ENCODE results near the gene RELT.

RELT gene

GRCh38 chr11:73375830-73376159, 404 bp upstream of the RELT start:
- TF ChIP-seq EZH2phosphoT487 (IDR thresholded peaks at IDR 0.05; ENCODE audit: borderline replicate concordance, low read length) = no peak
- Histone ChIP-seq H3K9me2 (replicated peaks; ENCODE audit: control insufficient read depth, low read length) (no peaks in the 10 kb centered on the region), H3K4me3 (ENCODE audit: low read length) (peak overlapping the region; percentile 80), H3K36me3 (ENCODE audit: control insufficient read depth, low read length) (peaks cover 43% of the 10 kb centered on the region), H3F3A (ENCODE audit: control insufficient read depth, insufficient read depth) (no peaks in the 10 kb centered on the region), H3K9me3 (ENCODE audit: control insufficient read depth, insufficient read depth, low read length) (no peaks in the 10 kb centered on the region), H3K79me2 (ENCODE audit: control insufficient read depth, low read length) (peaks cover 48% of the 10 kb centered on the region), H3K27ac (ENCODE audit: low read depth, low read length) (0 out of 2 replicates have a peak overlapping the region, but pooled peaks have one; percentile 26), H4K20me1 (ENCODE audit: control insufficient read depth, insufficient read depth, low read depth, low read length) (peaks cover 15% of the 10 kb centered on the region), H3K27me3 (ENCODE audit: control insufficient read depth, low read length) (no peaks in the 10 kb centered on the region), H3K4me1 (ENCODE audit: control insufficient read depth, low read length) (peaks cover 55% of the 10 kb centered on the region), H3K4me2 (ENCODE audit: low read length) (peak overlapping the region; percentile 62)

GRCh38 chr11:73376803-73377629, 817 bp downstream of the RELT start:
- Histone ChIP-seq H3K27ac (ENCODE audit: low read depth, low read length) (peak overlapping the region; percentile 92), H3K4me1 (ENCODE audit: control insufficient read depth, low read length) (peaks cover 66% of the 10 kb centered on the region), H3K79me2 (ENCODE audit: control insufficient read depth, low read length) (peaks cover 60% of the 10 kb centered on the region), H3K9me2 (replicated peaks; ENCODE audit: control insufficient read depth, low read length) (no peaks in the 10 kb centered on the region), H3F3A (ENCODE audit: control insufficient read depth, insufficient read depth) (no peaks in the 10 kb centered on the region), H4K20me1 (ENCODE audit: control insufficient read depth, insufficient read depth, low read depth, low read length) (peaks cover 15% of the 10 kb centered on the region), H3K27me3 (ENCODE audit: control insufficient read depth, low read length) (no peaks in the 10 kb centered on the region), H3K9me3 (ENCODE audit: control insufficient read depth, insufficient read depth, low read length) (no peaks in the 10 kb centered on the region), H3K4me2 (ENCODE audit: low read length) (peak overlapping the region; percentile 88), H3K36me3 (ENCODE audit: control insufficient read depth, low read length) (peaks cover 53% of the 10 kb centered on the region), H3K4me3 (ENCODE audit: low read length) (peak overlapping the region; percentile 80)
- peak; percentile 5 for TF ChIP-seq CTCF (IDR thresholded peaks at IDR 0.05; ENCODE audit: low read depth, low read length, poor library complexity, severe bottlenecking)
- no peak for TF ChIP-seq EZH2phosphoT487 (IDR thresholded peaks at IDR 0.05; ENCODE audit: borderline replicate concordance, low read length)

DNA sequence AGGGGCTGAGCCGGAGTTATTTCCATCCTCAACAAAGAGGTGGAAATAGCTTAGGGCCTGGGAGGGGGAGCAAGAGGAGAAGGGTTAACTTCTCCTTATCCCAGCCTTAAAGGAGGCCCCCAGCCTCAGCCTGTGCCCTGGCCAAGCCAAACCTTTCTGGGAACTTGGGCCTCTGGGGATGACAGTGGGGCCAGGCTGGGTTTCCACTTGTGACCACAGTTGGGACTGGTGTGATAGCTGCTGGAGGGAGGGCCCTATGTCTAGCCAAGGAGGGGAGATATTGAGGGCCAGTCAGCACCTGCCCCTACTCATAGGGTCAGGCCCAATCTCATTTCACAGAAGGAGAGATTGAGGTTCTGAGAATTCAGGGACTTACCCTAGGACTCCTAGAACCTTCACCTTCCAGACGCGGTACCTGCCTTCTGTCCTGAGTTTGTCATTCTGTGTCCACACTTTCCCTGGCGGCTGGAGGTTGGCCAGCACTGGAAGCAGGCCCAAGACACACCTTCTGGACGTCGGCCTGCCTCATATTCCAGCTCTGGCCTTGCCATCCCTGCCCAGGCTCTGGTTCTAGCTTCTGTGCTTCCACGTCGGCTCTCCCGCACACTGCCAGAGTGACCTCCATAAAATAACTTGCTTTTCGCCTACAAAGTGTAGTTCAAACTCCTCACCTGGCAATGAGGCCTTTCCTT, 3.1 kb downstream of the RELT start:
- no peaks in the 10 kb centered on the region for H3K9me2 ChIP-seq (replicated peaks; ENCODE audit: control insufficient read depth, low read length)
- peak overlapping the region; percentile 92 for H3K27ac ChIP-seq (ENCODE audit: low read depth, low read length)
- H3K9me3 ChIP-seq (ENCODE audit: control insufficient read depth, insufficient read depth, low read length) = no peaks in the 10 kb centered on the region
- H3K4me1 ChIP-seq (ENCODE audit: control insufficient read depth, low read length) = peaks cover 79% of the 10 kb centered on the region
- peaks cover 15% of the 10 kb centered on the region for H4K20me1 ChIP-seq (ENCODE audit: control insufficient read depth, insufficient read depth, low read depth, low read length)
- peaks cover 16% of the 10 kb centered on the region for H3F3A ChIP-seq (ENCODE audit: control insufficient read depth, insufficient read depth)
- H3K4me3 ChIP-seq (ENCODE audit: low read length) = peak overlapping the region; percentile 80
- H3K79me2 ChIP-seq (ENCODE audit: control insufficient read depth, low read length) = peaks cover 83% of the 10 kb centered on the region
- H3K36me3 ChIP-seq (ENCODE audit: control insufficient read depth, low read length) = peaks cover 65% of the 10 kb centered on the region
- H3K4me2 ChIP-seq (ENCODE audit: low read length) = peak overlapping the region; percentile 88
- TF ChIP-seq CTCF (IDR thresholded peaks at IDR 0.05; ENCODE audit: low read depth, low read length, poor library complexity, severe bottlenecking) (no peak), EZH2phosphoT487 (IDR thresholded peaks at IDR 0.05; ENCODE audit: borderline replicate concordance, low read length) (no peak)
- H3K27me3 ChIP-seq (ENCODE audit: control insufficient read depth, low read length) = no peaks in the 10 kb centered on the region

- peaks cover 69% of the 10 kb centered on the region for H3K36me3 ChIP-seq (ENCODE audit: control insufficient read depth, low read length)
- no peak for TF ChIP-seq CTCF (IDR thresholded peaks at IDR 0.05; ENCODE audit: low read depth, low read length, poor library complexity, severe bottlenecking)
- no peak for TF ChIP-seq EZH2phosphoT487 (IDR thresholded peaks at IDR 0.05; ENCODE audit: borderline replicate concordance, low read length)
- H3K27me3 ChIP-seq (ENCODE audit: control insufficient read depth, low read length) = no peaks in the 10 kb centered on the region
- peak overlapping the region; percentile 92 for H3K27ac ChIP-seq (ENCODE audit: low read depth, low read length)
- H3K4me3 ChIP-seq (ENCODE audit: low read length) = peak overlapping the region; percentile 80
- peak overlapping the region; percentile 88 for H3K4me2 ChIP-seq (ENCODE audit: low read length)
- peaks cover 93% of the 10 kb centered on the region for H3K79me2 ChIP-seq (ENCODE audit: control insufficient read depth, low read length)
- peaks cover 15% of the 10 kb centered on the region for H4K20me1 ChIP-seq (ENCODE audit: control insufficient read depth, insufficient read depth, low read depth, low read length)
- H3K9me3 ChIP-seq (ENCODE audit: control insufficient read depth, insufficient read depth, low read length) = no peaks in the 10 kb centered on the region
- H3K4me1 ChIP-seq (ENCODE audit: control insufficient read depth, low read length) = peaks cover 88% of the 10 kb centered on the region
- no peaks in the 10 kb centered on the region for H3K9me2 ChIP-seq (replicated peaks; ENCODE audit: control insufficient read depth, low read length)
- H3F3A ChIP-seq (ENCODE audit: control insufficient read depth, insufficient read depth) = peaks cover 23% of the 10 kb centered on the region
Observed at GRCh38 chr11:73380331-73380730, 4.1 kb downstream of the RELT start.

All from DOHH2 (cell line).